HepG2 (cell line): Measurements from ENCODE around the gene TYW1. TPM values are rescaled to one million over a fixed set of nuclear protein-coding genes. Genes with fewer than 3 reads are reported as not detected.

ENCODE experiments used
- ATAC-seq: fragments of 200-7000 bp; cut with Tn5 transposase; 3 replicates; pipeline ENCODE4 v1.9.1; 2020; ENCODE audit warnings: mild to moderate bottlenecking, moderate library complexity
- BruUV-seq: library from RNA; stranded (reverse); fragments of 400-500 nt; replicated peaks from 2 replicates; lab custom pipeline; 2021; lab: Mats Ljungman, UMichigan
- CTCF ChIA-PET: fragments of 300-600 bp; formaldehyde crosslinking; extraction: SDS; loops from one replicate; lab custom pipeline; 2021; ENCODE audit warnings: low total read pairs, inconsistent platforms, low intra/inter-chr PET ratio; lab: Yijun Ruan, JAX
- POLR2A ChIA-PET: fragments of 350-600 bp; sonication (Branson Sonifier 250); formaldehyde crosslinking; loops from one replicate; lab custom pipeline; 2020; ENCODE audit warnings: antibody characterized with exemption, inconsistent platforms; lab: Yijun Ruan, JAX
- DNase-seq: peaks from one replicate; pipeline ENCODE4 v3.0.0-alpha.2; 2015; ENCODE audit warnings: low spot score
- FAIRE-seq: peaks from 3 replicates; lab custom pipeline; 2011; peaks lifted over from hg19 to GRCh38; lab: Jason Lieb, UNC
- H2AFZ ChIP-seq: one replicate; pipeline ENCODE4 v1.6.1; 2011; ENCODE audit warnings: low read length, inconsistent platforms
- H3K27ac ChIP-seq: fragments of 300-600 bp; 3 replicates; pipeline ENCODE4 v1.8.0; 2011; ENCODE audit warnings: mixed run types, mild to moderate bottlenecking, mixed read lengths, low read length, inconsistent platforms; ENCODE audit not compliant: insufficient read depth; ENCODE audit errors: extremely low read length
- H3K27me3 ChIP-seq, 2 experiments: fragments of 200-600 bp in 1 of 2; 2 replicates in 1 of 2; 3 replicates in 1 of 2; pipeline versions ENCODE4 v1.6.0 to v1.8.0; 2011; ENCODE audit warnings: low read length in 2 of 2, mild to moderate bottlenecking in 2 of 2, moderate library complexity in 2 of 2, inconsistent platforms in 1 of 2; ENCODE audit not compliant: insufficient read depth in 2 of 2, control insufficient read depth in 1 of 2
- H3K36me3 ChIP-seq, 2 experiments: fragments of 200-600 bp in 1 of 2; replicated peaks in 1 of 2; 2 replicates in 1 of 2; 3 replicates in 1 of 2; pipeline versions ENCODE4 v1.5.1 to v1.8.0; 2011; ENCODE audit warnings: low read length in 2 of 2, inconsistent platforms in 1 of 2; ENCODE audit not compliant: insufficient read depth in 2 of 2, control insufficient read depth in 1 of 2
- H3K4me1 ChIP-seq: 2 replicates; pipeline ENCODE4 v1.5.1; 2012; ENCODE audit warnings: low read length, inconsistent platforms; ENCODE audit not compliant: insufficient read depth
- H3K4me2 ChIP-seq: 2 replicates; pipeline ENCODE4 v1.6.0; 2011; ENCODE audit warnings: low read depth, low read length, inconsistent platforms
- H3K4me3 ChIP-seq, 3 experiments: fragments of 200-600 bp in 1 of 3; sonication (generic), shearing (Covaris generic) in 1 of 3; replicated peaks in 1 of 3; 2 replicates each; pipeline ENCODE4 v1.5.1; 2011 to 2016; ENCODE audit warnings: low read length in 3 of 3, inconsistent platforms in 2 of 3, low read depth in 2 of 3, mild to moderate bottlenecking in 2 of 3, control low read depth in 1 of 3, mixed read lengths in 1 of 3; ENCODE audit not compliant: insufficient read depth in 1 of 3
- H3K79me2 ChIP-seq: one replicate; pipeline ENCODE4 v1.6.1; 2011; ENCODE audit warnings: low read length, inconsistent platforms; ENCODE audit not compliant: insufficient read depth
- H3K9ac ChIP-seq: 2 replicates; pipeline ENCODE4 v1.6.0; 2011; ENCODE audit warnings: mild to moderate bottlenecking, low read depth, low read length, inconsistent platforms; ENCODE audit not compliant: insufficient read depth
- H3K9me3 ChIP-seq: 2 replicates; pipeline ENCODE4 v1.5.1; 2012; ENCODE audit warnings: mild to moderate bottlenecking, low read length
- H4K20me1 ChIP-seq: 2 replicates; pipeline ENCODE4 v1.6.0; 2011; ENCODE audit warnings: inconsistent platforms, mild to moderate bottlenecking, low read length, moderate library complexity; ENCODE audit not compliant: insufficient read depth
- BHLHE40 ChIP-seq: IDR thresholded peaks from 2 replicates; pipeline ENCODE4 v1.6.1; 2011; ENCODE audit warnings: low read length, improper control_type of control experiment
- HNF4G ChIP-seq, 2 experiments: sonication (generic) in 1 of 2; formaldehyde crosslinking in 1 of 2; IDR thresholded peaks; 2 replicates each; pipeline versions ENCODE4 v1.4.0 to v1.6.1; 2011 to 2020; ENCODE audit warnings: borderline replicate concordance in 2 of 2, low read depth in 2 of 2, mild to moderate bottlenecking in 2 of 2, low read length in 1 of 2, missing genetic modification reagents in 1 of 2, moderate library complexity in 1 of 2
- MAF1 ChIP-seq: sonication (generic); formaldehyde crosslinking; IDR thresholded peaks from 2 replicates; pipeline ENCODE4 v1.5.0; 2020; ENCODE audit warnings: missing genetic modification reagents, borderline replicate concordance
- MEIS2 ChIP-seq: sonication (generic); formaldehyde crosslinking; IDR thresholded peaks from 2 replicates; pipeline ENCODE4 v1.9.0; 2021; ENCODE audit warnings: mild to moderate bottlenecking, missing genetic modification reagents
- PCBP2 ChIP-seq: fragments of 200-400 bp; formaldehyde crosslinking; optimal IDR thresholded peaks from 2 replicates; pipeline ENCODE3; 2018; ENCODE audit warnings: low read length, low read depth; ENCODE audit not compliant: poor library complexity, severe bottlenecking
- POLR2AphosphoS2 ChIP-seq: IDR thresholded peaks from 2 replicates; pipeline ENCODE4 v1.6.1; 2011; ENCODE audit warnings: low read depth, low read length, improper control_type of control experiment
- RELA ChIP-seq: sonication (generic); formaldehyde crosslinking; IDR thresholded peaks from 2 replicates; pipeline ENCODE4 v1.4.0; 2020; ENCODE audit warnings: missing genetic modification reagents
- RFX5 ChIP-seq: IDR thresholded peaks from 2 replicates; pipeline ENCODE4 v1.6.1; 2011; ENCODE audit warnings: low read depth, low read length, improper control_type of control experiment
- SIX1 ChIP-seq: sonication (generic); formaldehyde crosslinking; IDR thresholded peaks from 2 replicates; pipeline ENCODE4 v1.4.0; 2020; ENCODE audit warnings: missing genetic modification reagents, borderline replicate concordance
- XBP1 ChIP-seq: sonication (generic); formaldehyde crosslinking; IDR thresholded peaks from 2 replicates; pipeline ENCODE4 v1.5.0; 2020; ENCODE audit warnings: missing genetic modification reagents
- ZBTB3 ChIP-seq: sonication (generic); formaldehyde crosslinking; IDR thresholded peaks from 2 replicates; pipeline ENCODE4 v1.4.0; 2020; ENCODE audit warnings: low read depth, mild to moderate bottlenecking, moderate library complexity, missing genetic modification reagents, borderline replicate concordance
- ZBTB8A ChIP-seq: sonication (generic); formaldehyde crosslinking; IDR thresholded peaks from 2 replicates; pipeline ENCODE4 v1.4.0; 2020; ENCODE audit warnings: mild to moderate bottlenecking, low read depth, missing genetic modification reagents, borderline replicate concordance
- ZNF12 ChIP-seq: sonication (generic); formaldehyde crosslinking; IDR thresholded peaks from 2 replicates; pipeline ENCODE4 v1.5.0; 2020; ENCODE audit warnings: missing genetic modification reagents
- ZNF232 ChIP-seq: sonication (generic); formaldehyde crosslinking; IDR thresholded peaks from 2 replicates; pipeline ENCODE4 v1.4.0; 2020; ENCODE audit warnings: missing genetic modification reagents, borderline replicate concordance
- ZNF235 ChIP-seq: sonication (generic); formaldehyde crosslinking; IDR thresholded peaks from 2 replicates; pipeline ENCODE4 v1.8.1; 2023; ENCODE audit warnings: mild to moderate bottlenecking, missing genetic modification reagents, borderline replicate concordance
- ZNF276 ChIP-seq: sonication (generic); formaldehyde crosslinking; IDR thresholded peaks from 2 replicates; pipeline ENCODE4 v1.4.0; 2020; ENCODE audit warnings: mild to moderate bottlenecking, low read depth, missing genetic modification reagents
- ZNF580 ChIP-seq: IDR thresholded peaks from 2 replicates; pipeline ENCODE4 v1.6.1; 2016; ENCODE audit warnings: low read depth, borderline replicate concordance
- ZNF687 ChIP-seq: sonication (generic); formaldehyde crosslinking; IDR thresholded peaks from 2 replicates; pipeline ENCODE4 v1.5.1; 2020; ENCODE audit warnings: mild to moderate bottlenecking, missing genetic modification reagents, moderate library complexity
- WGBS: methylation state at CpG from one replicate; pipeline ENCODE4 v1.1.6; 2017; ENCODE audit warnings: low lambda C conversion rate; 5-methylcytosine and 5-hydroxymethylcytosine counted together
- in situ Hi-C: cut with HindIII; loops from 2 replicates; pipeline ENCODE4 v1.10.0; 2017; ENCODE audit warnings: low pct_unique_long_range_greater_than_20kb; ENCODE audit not compliant: extremely low pct_ligation_motif_present
- intact Hi-C: fragments of 100-400 bp; cut with micrococcal nuclease; formaldehyde crosslinking; loops from one replicate; pipeline ENCODE4 v1.10.0; 2022; ENCODE audit not compliant: unreplicated experiment
- polyA plus RNA-seq, 8 experiments: library from polyadenylated mRNA; depleted of rRNA in 3 of 8; stranded (reverse) in 7 of 8; unstranded in 1 of 8; fragments of >200 nt; fragmentation: Illumina TruSeq in 4 of 8; extraction: Trizol in 4 of 8; gene quantifications; 2 replicates each; pipeline versions ENCODE4 v1.2.1 to v1.2.3, GENCODE V29; 2011 to 2016; ENCODE audit warnings: low read depth in 4 of 8, missing spikeins in 1 of 8, mixed read lengths in 1 of 8; ENCODE audit not compliant: insufficient read depth in 1 of 8
- total RNA-seq, 5 experiments: library from RNA; depleted of rRNA; stranded (reverse); fragments of >200 nt; fragmentation: Illumina TruSeq; extraction: Trizol; gene quantifications; 2 replicates each; pipeline ENCODE4 v1.2.3, GENCODE V29; 2016; ENCODE audit warnings: low read depth in 1 of 5

The TYW1 gene
- total and polyA plus RNA-seq, 2 of the 13 experiments (the other 11 are each of a cell fraction or from before 2014, with no cell fraction given), result 8.6 to 17.6 TPM

- TF ChIP-seq HNF4G (IDR thresholded peaks at IDR 0.05; ENCODE audit: borderline replicate concordance, low read depth, low read length), result no peak
- no peak for TF ChIP-seq HNF4G (CRISPR knock-in tag; IDR thresholded peaks at IDR 0.05; ENCODE audit: borderline replicate concordance, low read depth)
- TF ChIP-seq MAF1 (CRISPR knock-in tag), result no peak
- no peak for TF ChIP-seq XBP1 (CRISPR knock-in tag)
- TF ChIP-seq SIX1 (CRISPR knock-in tag), result no peak
- TF ChIP-seq ZNF235 (CRISPR knock-in tag), result no peak
- no peak for TF ChIP-seq ZNF276 (CRISPR knock-in tag)
- no peak for TF ChIP-seq RFX5
- TF ChIP-seq ZBTB3 (CRISPR knock-in tag), result no peak
- TF ChIP-seq BHLHE40, result no peak
- TF ChIP-seq ZNF232 (CRISPR knock-in tag), result no peak
- TF ChIP-seq ZNF687, result no peak
- TF ChIP-seq ZNF580 (CRISPR knock-in tag), result no peak
- TF ChIP-seq PCBP2, result no peak
- TF ChIP-seq POLR2AphosphoS2, result no peak
- no peak for TF ChIP-seq ZBTB8A (CRISPR knock-in tag)
- TF ChIP-seq RELA (CRISPR knock-in tag), result no peak
- no peak for TF ChIP-seq ZNF12
- no peak for TF ChIP-seq MEIS2 (CRISPR knock-in tag)
- no peaks in the 10 kb centered on the region for H3K27me3 ChIP-seq
- in situ Hi-C loops, result no loop called here
- DNase-seq, result no peak
- ChIA-PET CTCF (no interaction called here), POLR2A (no interaction called here)
- no peak overlapping the region for H3K9ac ChIP-seq
- H4K20me1 ChIP-seq, result no peaks in the 10 kb centered on the region
- no peaks in the 10 kb centered on the region for H3K9me3 ChIP-seq
- H3K4me2 ChIP-seq, result no peak overlapping the region
- ATAC-seq, result no peak
- peaks cover 1 to 6% of the 10 kb centered on the region in 2 experiments; a peak in 3 of 5 replicates for H3K36me3 ChIP-seq
- no TSS peak for BruUV-seq
- 100% methylated on average over 4 of the region's 4 CpGs for WGBS
- H3K4me1 ChIP-seq, result no peaks in the 10 kb centered on the region
- no peak overlapping the region for H3K4me3 ChIP-seq
- H3K27ac ChIP-seq, result no peak overlapping the region
- intact Hi-C loops, result no loop called here
- no peak for FAIRE-seq
- H3K79me2 ChIP-seq, result no peaks in the 10 kb centered on the region
- no peak overlapping the region for H2AFZ ChIP-seq
Measured at GRCh38 chr7:67209256-67209655, 212.6 kb downstream of the TYW1 start.
